ENCODE data around the gene CACNA1C.

DNA sequence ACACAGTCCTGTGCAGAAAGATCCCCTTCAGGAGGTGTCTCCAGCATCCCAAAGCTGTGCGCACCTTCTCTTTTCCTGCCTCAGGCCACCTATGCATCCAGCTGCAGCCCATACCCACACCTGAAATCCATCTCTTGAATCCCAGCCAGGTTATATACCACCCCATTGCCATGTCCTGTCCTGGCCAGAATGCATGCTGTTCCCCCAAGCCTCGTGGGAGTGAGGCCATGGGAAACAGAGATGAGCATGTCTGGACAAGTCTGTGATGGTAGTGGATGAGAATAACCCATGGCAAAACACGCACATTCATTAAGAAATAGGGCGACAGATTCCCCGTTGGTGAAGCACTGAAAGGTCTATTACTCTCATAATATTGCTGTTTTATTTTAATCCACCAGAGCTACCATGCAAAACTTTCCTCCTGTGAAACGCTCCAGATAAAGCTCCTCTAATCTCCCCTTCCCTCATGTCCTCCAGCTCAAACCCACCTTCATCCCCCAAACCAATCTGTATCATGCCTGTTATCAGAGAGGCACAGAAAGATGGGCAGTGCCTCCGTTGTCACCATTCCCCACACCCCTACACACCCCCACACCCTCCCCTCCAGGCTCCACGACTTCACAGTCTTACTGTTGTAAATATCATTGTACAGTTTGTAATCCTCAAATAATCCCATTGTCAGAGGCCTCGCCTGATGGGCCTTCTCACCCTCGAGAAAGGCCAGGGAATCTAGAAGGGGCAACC is 644.4 kb downstream of the CACNA1C start:
- TF ChIP-seq, protein P1, sequence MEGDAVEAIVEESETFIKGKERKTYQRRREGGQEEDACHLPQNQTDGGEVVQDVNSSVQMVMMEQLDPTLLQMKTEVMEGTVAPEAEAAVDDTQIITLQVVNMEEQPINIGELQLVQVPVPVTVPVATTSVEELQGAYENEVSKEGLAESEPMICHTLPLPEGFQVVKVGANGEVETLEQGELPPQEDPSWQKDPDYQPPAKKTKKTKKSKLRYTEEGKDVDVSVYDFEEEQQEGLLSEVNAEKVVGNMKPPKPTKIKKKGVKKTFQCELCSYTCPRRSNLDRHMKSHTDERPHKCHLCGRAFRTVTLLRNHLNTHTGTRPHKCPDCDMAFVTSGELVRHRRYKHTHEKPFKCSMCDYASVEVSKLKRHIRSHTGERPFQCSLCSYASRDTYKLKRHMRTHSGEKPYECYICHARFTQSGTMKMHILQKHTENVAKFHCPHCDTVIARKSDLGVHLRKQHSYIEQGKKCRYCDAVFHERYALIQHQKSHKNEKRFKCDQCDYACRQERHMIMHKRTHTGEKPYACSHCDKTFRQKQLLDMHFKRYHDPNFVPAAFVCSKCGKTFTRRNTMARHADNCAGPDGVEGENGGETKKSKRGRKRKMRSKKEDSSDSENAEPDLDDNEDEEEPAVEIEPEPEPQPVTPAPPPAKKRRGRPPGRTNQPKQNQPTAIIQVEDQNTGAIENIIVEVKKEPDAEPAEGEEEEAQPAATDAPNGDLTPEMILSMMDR (IDR thresholded peaks at IDR 0.05; ENCODE audit: low read depth, low read length, poor library complexity, severe bottlenecking) = no peak
- no peak for TF ChIP-seq EZH2phosphoT487 (IDR thresholded peaks at IDR 0.05; ENCODE audit: borderline replicate concordance, low read length)

Measured in DOHH2 (cell line).